IPS-20b (cell line): ENCODE measurements around the gene ZFTA.

ENCODE experiments used
- H3K27ac ChIP-seq: one replicate; pipeline ENCODE4 v1.5.1; 2013; ENCODE audit warnings: low read length
- H3K27me3 ChIP-seq: 2 replicates; pipeline ENCODE4 v1.6.1; 2013; ENCODE audit warnings: mild to moderate bottlenecking, low read length, inconsistent platforms; ENCODE audit not compliant: insufficient read depth
- H3K36me3 ChIP-seq: 2 replicates; pipeline ENCODE4 v1.6.1; 2013; ENCODE audit warnings: low read depth, mild to moderate bottlenecking, inconsistent platforms, low read length, moderate library complexity; ENCODE audit not compliant: insufficient read depth
- H3K4me1 ChIP-seq: 2 replicates; pipeline ENCODE4 v1.6.1; 2013; ENCODE audit warnings: mild to moderate bottlenecking, control low read depth, inconsistent platforms, low read length, moderate library complexity; ENCODE audit not compliant: insufficient read depth
- H3K4me3 ChIP-seq: 2 replicates; pipeline ENCODE4 v1.5.1; 2013; ENCODE audit warnings: mild to moderate bottlenecking, low read length, inconsistent platforms
- H3K9ac ChIP-seq: 2 replicates; pipeline ENCODE4 v1.6.1; 2013; ENCODE audit warnings: low read depth, mild to moderate bottlenecking, inconsistent platforms, low read length, moderate library complexity
- H3K9me3 ChIP-seq: 2 replicates; pipeline ENCODE4 v1.6.1; 2013; ENCODE audit warnings: mild to moderate bottlenecking, low read depth, low read length, inconsistent platforms; ENCODE audit not compliant: insufficient read depth

The ZFTA gene

GRCh38 chr11:63738720-63739360, 29.7 kb downstream of the ZFTA start:
- H3K4me3 ChIP-seq = no peak overlapping the region
- H3K4me1 ChIP-seq = no peaks in the 10 kb centered on the region
- no peaks in the 10 kb centered on the region for H3K27me3 ChIP-seq
- H3K9ac ChIP-seq = no peak overlapping the region
- H3K36me3 ChIP-seq = no peaks in the 10 kb centered on the region
- no peaks in the 10 kb centered on the region for H3K9me3 ChIP-seq
- H3K27ac ChIP-seq = no peak overlapping the region

- no peaks in the 10 kb centered on the region for H3K4me1 ChIP-seq
- no peak overlapping the region for H3K27ac ChIP-seq
- no peak overlapping the region for H3K9ac ChIP-seq
Observed at GRCh38 chr11:63737718-63738117, 30.9 kb downstream of the ZFTA start.

GRCh38 chr11:63736864-63737263, 31.7 kb downstream of the ZFTA start:
- no peak overlapping the region for H3K27ac ChIP-seq

More at GRCh38 chr11:63737718-63738117, 30.9 kb downstream of the ZFTA start:
- H3K9me3 ChIP-seq = no peaks in the 10 kb centered on the region
- no peaks in the 10 kb centered on the region for H3K36me3 ChIP-seq
- no peak overlapping the region for H3K4me3 ChIP-seq
- H3K27me3 ChIP-seq = no peaks in the 10 kb centered on the region

GRCh38 chr11:63729326-63729725, 39.2 kb downstream of the ZFTA start:
- no peaks in the 10 kb centered on the region for H3K9me3 ChIP-seq
- no peaks in the 10 kb centered on the region; the same call in 1 of the 2 replicates for H3K4me1 ChIP-seq
- H3K36me3 ChIP-seq = no peaks in the 10 kb centered on the region
- no peak overlapping the region for H3K27ac ChIP-seq
- H3K4me3 ChIP-seq = no peak overlapping the region
- no peak overlapping the region for H3K9ac ChIP-seq
- no peaks in the 10 kb centered on the region for H3K27me3 ChIP-seq

More at GRCh38 chr11:63736864-63737263, 31.7 kb downstream of the ZFTA start:
- Histone ChIP-seq H3K36me3 (no peaks in the 10 kb centered on the region), H3K27me3 (no peaks in the 10 kb centered on the region), H3K9ac (no peak overlapping the region), H3K4me1 (no peaks in the 10 kb centered on the region), H3K9me3 (no peaks in the 10 kb centered on the region), H3K4me3 (no peak overlapping the region)

GRCh38 chr11:63720611-63721010, 48.0 kb downstream of the ZFTA start:
- H3K4me1 ChIP-seq = no peaks in the 10 kb centered on the region; the same call in 1 of the 2 replicates
- H3K36me3 ChIP-seq = peaks cover 22% of the 10 kb centered on the region; the same call in 1 of the 2 replicates
- H3K4me3 ChIP-seq = no peak overlapping the region
- no peaks in the 10 kb centered on the region for H3K9me3 ChIP-seq
- H3K27ac ChIP-seq = no peak overlapping the region
- H3K9ac ChIP-seq = no peak overlapping the region
- H3K27me3 ChIP-seq = no peaks in the 10 kb centered on the region

- H3K4me1 ChIP-seq = no peaks in the 10 kb centered on the region; the same call in 1 of the 2 replicates
- H3K27me3 ChIP-seq = no peaks in the 10 kb centered on the region
- H3K27ac ChIP-seq = no peak overlapping the region
- no peak overlapping the region for H3K9ac ChIP-seq
- no peaks in the 10 kb centered on the region for H3K9me3 ChIP-seq
- peaks cover 28% of the 10 kb centered on the region; the same call in 1 of the 2 replicates for H3K36me3 ChIP-seq
- H3K4me3 ChIP-seq = no peak overlapping the region
Observed at GRCh38 chr11:63719987-63720386, 48.6 kb downstream of the ZFTA start.

- H3K9ac ChIP-seq = no peak overlapping the region
- no peaks in the 10 kb centered on the region; the same call in 1 of the 2 replicates for H3K4me1 ChIP-seq
- peaks cover 29% of the 10 kb centered on the region; the same call in 1 of the 2 replicates for H3K36me3 ChIP-seq
- no peak overlapping the region for H3K4me3 ChIP-seq
- H3K27me3 ChIP-seq = no peaks in the 10 kb centered on the region
- H3K9me3 ChIP-seq = no peaks in the 10 kb centered on the region
- H3K27ac ChIP-seq = no peak overlapping the region
Observed at GRCh38 chr11:63719001-63719400, 49.6 kb downstream of the ZFTA start.
